ENCODE data around the gene UNC93B1. TPM values are rescaled to one million over a fixed set of nuclear protein-coding genes. Genes with fewer than 3 reads are reported as not detected.

The UNC93B1 gene
- total RNA-seq, 1 experiment from 2014 or later, result 26.5 TPM

- Histone ChIP-seq H3K36me3 (ENCODE audit: control insufficient read depth, insufficient read depth, low read length) (peaks cover 5% of the 10 kb centered on the region; the same call in 1 of the 2 replicates), H3K9me3 (no peaks in the 10 kb centered on the region), H3K4me1 (no peaks in the 10 kb centered on the region), H3K4me3 (ENCODE audit: low read depth, low read length) (no peak overlapping the region), H3K27me3 (replicated peaks; ENCODE audit: control insufficient read depth, insufficient read depth, low read length) (no peaks in the 10 kb centered on the region)
- DNase-seq, result peak in 1 of 2 experiments; percentile 20
- H3K4me1 Mint-ChIP-seq (ENCODE audit: low read depth, unreplicated experiment), result no peaks in the 10 kb centered on the region
- peak overlapping the region; percentile 14 for H3K27ac Mint-ChIP-seq (ENCODE audit: unreplicated experiment)
- no TSS peak for BruUV-seq (replicated peaks)
- intact Hi-C loops (cut with micrococcal nuclease; ENCODE audit: unreplicated experiment), result no loop called here
- ChIA-PET POLR2A (no interaction called here), CTCF (interaction anchor here (0.6 to 0.9 kb wide), 3 partner anchors 36 to 564 kb away, joined by 3 to 5 read pairs (median 3); no protein-coding TSS in a partner anchor)
- H3K27me3 Mint-ChIP-seq (ENCODE audit: insufficient read depth, unreplicated experiment), result no peaks in the 10 kb centered on the region
- TF ChIP-seq, protein P1, sequence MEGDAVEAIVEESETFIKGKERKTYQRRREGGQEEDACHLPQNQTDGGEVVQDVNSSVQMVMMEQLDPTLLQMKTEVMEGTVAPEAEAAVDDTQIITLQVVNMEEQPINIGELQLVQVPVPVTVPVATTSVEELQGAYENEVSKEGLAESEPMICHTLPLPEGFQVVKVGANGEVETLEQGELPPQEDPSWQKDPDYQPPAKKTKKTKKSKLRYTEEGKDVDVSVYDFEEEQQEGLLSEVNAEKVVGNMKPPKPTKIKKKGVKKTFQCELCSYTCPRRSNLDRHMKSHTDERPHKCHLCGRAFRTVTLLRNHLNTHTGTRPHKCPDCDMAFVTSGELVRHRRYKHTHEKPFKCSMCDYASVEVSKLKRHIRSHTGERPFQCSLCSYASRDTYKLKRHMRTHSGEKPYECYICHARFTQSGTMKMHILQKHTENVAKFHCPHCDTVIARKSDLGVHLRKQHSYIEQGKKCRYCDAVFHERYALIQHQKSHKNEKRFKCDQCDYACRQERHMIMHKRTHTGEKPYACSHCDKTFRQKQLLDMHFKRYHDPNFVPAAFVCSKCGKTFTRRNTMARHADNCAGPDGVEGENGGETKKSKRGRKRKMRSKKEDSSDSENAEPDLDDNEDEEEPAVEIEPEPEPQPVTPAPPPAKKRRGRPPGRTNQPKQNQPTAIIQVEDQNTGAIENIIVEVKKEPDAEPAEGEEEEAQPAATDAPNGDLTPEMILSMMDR (IDR thresholded peaks at IDR 0.05; ENCODE audit: insufficient read depth in 1 of 2, low read depth in 1 of 2, low read length in 1 of 2, severe bottlenecking in 1 of 2, unreplicated experiment in 1 of 2), result no peak
- no peaks in the 10 kb centered on the region for H3K9me3 Mint-ChIP-seq (ENCODE audit: unreplicated experiment)
- peaks cover 67% of the 10 kb centered on the region for H3K36me3 Mint-ChIP-seq (ENCODE audit: insufficient read depth, unreplicated experiment)
- no peak overlapping the region for H3K4me3 Mint-ChIP-seq (ENCODE audit: unreplicated experiment)
Measured at GRCh38 chr11:68052137-68052873, 48.4 kb upstream of the UNC93B1 start.

DNA sequence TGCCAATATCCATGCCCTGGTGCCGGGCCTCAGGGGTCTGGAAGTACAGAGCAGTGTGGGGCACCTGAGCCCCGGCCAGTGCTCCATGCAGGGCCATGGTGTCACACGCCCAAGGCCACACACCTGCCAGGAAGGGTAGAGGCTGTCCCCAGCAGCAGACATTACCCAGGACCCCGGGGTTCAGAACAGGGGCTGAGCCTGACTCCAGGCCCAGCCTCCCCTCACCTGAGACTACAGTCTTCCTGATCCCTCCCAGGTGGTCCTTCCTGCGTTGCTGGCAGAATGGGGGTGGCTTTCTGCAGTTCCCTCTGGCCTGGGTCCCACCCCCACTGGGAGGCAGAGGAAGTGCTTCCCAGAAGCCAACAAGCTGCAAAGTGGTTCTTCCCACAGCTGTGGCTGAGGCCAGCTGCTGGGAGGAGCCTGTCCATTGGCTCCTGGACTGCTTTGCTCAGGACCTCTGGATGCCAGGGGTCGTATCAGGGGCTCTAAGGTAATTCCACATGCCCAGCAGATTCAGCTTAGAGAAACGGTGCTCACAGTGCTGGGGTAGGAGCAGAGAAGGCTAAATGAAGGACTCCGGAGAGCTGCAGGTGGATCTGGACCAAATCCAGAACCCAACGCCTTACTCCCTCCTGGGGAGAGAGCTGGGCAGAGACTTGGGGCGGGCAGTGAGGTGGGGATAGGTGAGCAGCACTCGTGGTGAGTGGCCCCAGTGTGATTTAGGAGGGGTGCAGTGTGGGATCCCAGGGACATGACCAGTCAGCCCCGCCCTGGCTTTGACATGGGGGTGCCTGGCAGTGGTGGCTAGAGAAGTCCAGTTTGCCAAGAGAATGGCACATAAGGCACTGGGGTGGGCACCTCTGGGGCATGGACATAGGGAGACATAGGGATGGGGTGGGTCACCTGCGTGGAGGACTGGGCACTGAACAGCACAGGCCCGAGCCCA is 47.6 kb upstream of the UNC93B1 start:
- H3K4me1 Mint-ChIP-seq (ENCODE audit: low read depth, unreplicated experiment), result no peaks in the 10 kb centered on the region
- CTCF ChIA-PET, result interaction anchor here (0.6 to 1.5 kb wide), 3 partner anchors 29 to 563 kb away, joined by 3 to 5 read pairs (median 5); no protein-coding TSS in a partner anchor
- no peaks in the 10 kb centered on the region for H3K9me3 Mint-ChIP-seq (ENCODE audit: unreplicated experiment)
- no peak overlapping the region for H3K4me3 Mint-ChIP-seq (ENCODE audit: unreplicated experiment)
- H3K27ac Mint-ChIP-seq (ENCODE audit: unreplicated experiment), result peak overlapping the region; percentile 14
- DNase-seq, result peak in 1 of 2 experiments; percentile 43
- Histone ChIP-seq H3K36me3 (ENCODE audit: control insufficient read depth, insufficient read depth, low read length) (0 out of 2 replicates have a peak, but pooled peaks cover 2% of the 10 kb centered on the region), H3K4me3 (ENCODE audit: low read depth, low read length) (no peak overlapping the region), H3K27me3 (replicated peaks; ENCODE audit: control insufficient read depth, insufficient read depth, low read length) (no peaks in the 10 kb centered on the region), H3K4me1 (no peaks in the 10 kb centered on the region), H3K9me3 (no peaks in the 10 kb centered on the region)
- POLR2A ChIA-PET, result no interaction called here
- intact Hi-C loops (cut with micrococcal nuclease; ENCODE audit: unreplicated experiment), result no loop called here
- no peaks in the 10 kb centered on the region for H3K27me3 Mint-ChIP-seq (ENCODE audit: insufficient read depth, unreplicated experiment)
- H3K36me3 Mint-ChIP-seq (ENCODE audit: insufficient read depth, unreplicated experiment), result peaks cover 59% of the 10 kb centered on the region
- no TSS peak for BruUV-seq (replicated peaks)
- TF ChIP-seq, protein P1 (IDR thresholded peaks at IDR 0.05; ENCODE audit: insufficient read depth in 1 of 2, low read depth in 1 of 2, low read length in 1 of 2, severe bottlenecking in 1 of 2, unreplicated experiment in 1 of 2), result no peak

GRCh38 chr11:68050371-68050841 is 46.5 kb upstream of the UNC93B1 start:
- intact Hi-C loops (cut with micrococcal nuclease; ENCODE audit: unreplicated experiment), result no loop called here
- no TSS peak for BruUV-seq (replicated peaks)
- Histone ChIP-seq H3K4me1 (no peaks in the 10 kb centered on the region), H3K9me3 (no peaks in the 10 kb centered on the region), H3K36me3 (ENCODE audit: control insufficient read depth, insufficient read depth, low read length) (0 out of 2 replicates have a peak, but pooled peaks cover 2% of the 10 kb centered on the region), H3K4me3 (ENCODE audit: low read depth, low read length) (no peak overlapping the region), H3K27me3 (replicated peaks; ENCODE audit: control insufficient read depth, insufficient read depth, low read length) (no peaks in the 10 kb centered on the region)
- no peaks in the 10 kb centered on the region for H3K27me3 Mint-ChIP-seq (ENCODE audit: insufficient read depth, unreplicated experiment)
- ChIA-PET CTCF (interaction anchor here (1.5 kb wide), 1 partner anchor 28 kb away, joined by 5 read pairs; no protein-coding TSS in a partner anchor), POLR2A (no interaction called here)
- H3K4me3 Mint-ChIP-seq (ENCODE audit: unreplicated experiment), result no peak overlapping the region
- TF ChIP-seq, protein P1 (IDR thresholded peaks at IDR 0.05; ENCODE audit: insufficient read depth in 1 of 2, low read depth in 1 of 2, low read length in 1 of 2, severe bottlenecking in 1 of 2, unreplicated experiment in 1 of 2), result no peak
- DNase-seq, result peak in 1 of 2 experiments; percentile 51
- H3K27ac Mint-ChIP-seq (ENCODE audit: unreplicated experiment), result no peak overlapping the region
- H3K4me1 Mint-ChIP-seq (ENCODE audit: low read depth, unreplicated experiment), result no peaks in the 10 kb centered on the region
- H3K36me3 Mint-ChIP-seq (ENCODE audit: insufficient read depth, unreplicated experiment), result peaks cover 48% of the 10 kb centered on the region
- H3K9me3 Mint-ChIP-seq (ENCODE audit: unreplicated experiment), result no peaks in the 10 kb centered on the region

Measured in Caco-2 (cell line).